ENCODE results near the gene ZNF621. TPM values are rescaled to one million over a fixed set of nuclear protein-coding genes. Genes with fewer than 3 reads are reported as not detected.

ZNF621 gene
- total RNA-seq, 4 donors from 2014 or later = 10.9 to 28.3 (median 18.6) TPM

- H3K4me1 ChIP-seq = peaks cover 0 to 23% (median 7%) of the 10 kb centered on the region in 3 donors
- peak overlapping the region in 1 of 2 donors; percentile 74 for H3K4me3 ChIP-seq
These were observed 19.9 kb upstream of the ZNF621 start for GRCh38 chr3:40504636-40505430.

GRCh38 chr3:40505599-40506462 lies 18.9 kb upstream of the ZNF621 start, which contains the start of gene ZNF620:
Gene ZNF620, plus strand, starts transcription at chr3:40506039. Its CDS starts 314 bp downstream, at chr3:40506353.
- TF ChIP-seq CTCF (IDR thresholded peaks at IDR 0.05) = peak in 1 of 4 experiments; percentile 62
- peak; percentile 55 for TF ChIP-seq POLR2AphosphoS5 (IDR thresholded peaks at IDR 0.05)
- TF ChIP-seq POLR2A (IDR thresholded peaks at IDR 0.05) = peak; percentile 36 to 52
- TF ChIP-seq EP300 (IDR thresholded peaks at IDR 0.05) = no peak
- Histone ChIP-seq H3K4me3 (peak within 1 kb of the TSS; percentile 56 to 74), H3K4me1 (peaks cover 0 to 23% (median 7%) of the 10 kb centered on the region in 3 donors), H3K36me3 (peaks cover 0 to 11% of the 10 kb centered on the region in 2 donors), H3K27ac (peak within 1 kb of the TSS; percentile 35 to 88 (median 84)), H3K27me3 (no peaks in the 10 kb centered on the region), H3K9me3 (no peaks in the 10 kb centered on the region)
- 15 to 16% methylated on average over 7 to 13 of the region's 44 CpGs for WGBS, 2 donors (ENCODE audit: low coverage in 1 of 2)
- peak; percentile 86 for ATAC-seq

More at GRCh38 chr3:40504636-40505430, 19.9 kb upstream of the ZNF621 start:
- no peaks in the 10 kb centered on the region for H3K9me3 ChIP-seq
- TF ChIP-seq CTCF (IDR thresholded peaks at IDR 0.05) (no peak), POLR2AphosphoS5 (IDR thresholded peaks at IDR 0.05) (peak; percentile 79)
- H3K27me3 ChIP-seq = no peaks in the 10 kb centered on the region
- ATAC-seq = peak; percentile 79
- H3K27ac ChIP-seq = peak overlapping the region; percentile 35 to 88 (median 84)
- peaks cover 0 to under 1% of the 10 kb centered on the region in 2 donors for H3K36me3 ChIP-seq
- 69 to 71% methylated on average over 4 of the region's 5 CpGs for WGBS, 2 donors (ENCODE audit: low coverage in 1 of 2)

GRCh38 chr3:40511031-40511718 lies 13.6 kb upstream of the ZNF621 start:
- Histone ChIP-seq H3K27me3 (no peaks in the 10 kb centered on the region), H3K9me3 (no peaks in the 10 kb centered on the region), H3K4me3 (no peak overlapping the region), H3K36me3 (peaks cover 0 to 62% of the 10 kb centered on the region in 2 donors), H3K4me1 (peaks cover 0 to 11% (median 4%) of the 10 kb centered on the region in 3 donors), H3K27ac (no peak overlapping the region)
- TF ChIP-seq EP300 (IDR thresholded peaks at IDR 0.05) (no peak), POLR2A (IDR thresholded peaks at IDR 0.05) (no peak)
- whole genome bisulfite sequencing, 2 donors (ENCODE audit: low coverage in 1 of 2) = 80 to 100% methylated on average over 1 of the region's 1 CpG
- ATAC-seq = no peak

- Histone ChIP-seq H3K27ac (no peak overlapping the region), H3K4me3 (no peak overlapping the region), H3K4me1 (no peaks in the 10 kb centered on the region), H3K27me3 (no peaks in the 10 kb centered on the region), H3K36me3 (peaks cover 0 to 65% of the 10 kb centered on the region in 2 donors), H3K9me3 (no peaks in the 10 kb centered on the region)
- WGBS, 2 donors (ENCODE audit: low coverage in 1 of 2) = 85 to 91% methylated on average over 4 to 5 of the region's 5 CpGs
- no peak for ATAC-seq
- no peak for TF ChIP-seq POLR2A (IDR thresholded peaks at IDR 0.05)
- TF ChIP-seq EP300 (IDR thresholded peaks at IDR 0.05) = no peak
- TF ChIP-seq POLR2AphosphoS5 (IDR thresholded peaks at IDR 0.05) = no peak
- TF ChIP-seq CTCF (IDR thresholded peaks at IDR 0.05) = no peak
These were observed 8.6 kb upstream of the ZNF621 start for GRCh38 chr3:40516201-40516600.

GRCh38 chr3:40518067-40518466 lies 6.7 kb upstream of the ZNF621 start:
- Histone ChIP-seq H3K27ac (no peak overlapping the region), H3K4me3 (no peak overlapping the region), H3K36me3 (peaks cover 0 to 47% of the 10 kb centered on the region in 2 donors), H3K9me3 (no peaks in the 10 kb centered on the region), H3K27me3 (no peaks in the 10 kb centered on the region), H3K4me1 (no peaks in the 10 kb centered on the region)
- no peak for ATAC-seq
- WGBS, 2 donors (ENCODE audit: low coverage in 1 of 2) = 83% methylated on average over 1 of the region's 1 CpG; no CpG with 5 or more reads in 1 of the 2 donors
- TF ChIP-seq POLR2A (IDR thresholded peaks at IDR 0.05) (no peak), POLR2AphosphoS5 (IDR thresholded peaks at IDR 0.05) (no peak), CTCF (IDR thresholded peaks at IDR 0.05) (no peak), EP300 (IDR thresholded peaks at IDR 0.05) (no peak)
